K562 (cell line): Measurements from ENCODE around the gene HSD17B1. TPM values are rescaled to one million over a fixed set of nuclear protein-coding genes. Genes with fewer than 3 reads are reported as not detected.

Source experiments
- BRD4 ChIP-seq: fragments of 200-600 bp; sonication (generic); IDR thresholded peaks from 2 replicates; pipeline ENCODE4 v1.6.1; 2017; ENCODE audit warnings: inconsistent platforms
- BRD9 ChIP-seq: fragments of 450-650 bp; IDR thresholded peaks from 2 replicates; pipeline ENCODE4 v1.6.1; 2018; ENCODE audit warnings: low read depth; ENCODE audit not compliant: partially characterized antibody
- EWSR1 ChIP-seq: fragments of 450-650 bp; IDR thresholded peaks from 2 replicates; pipeline ENCODE4 v1.6.1; 2018; ENCODE audit warnings: borderline replicate concordance, mild to moderate bottlenecking, low read depth, moderate library complexity; ENCODE audit not compliant: partially characterized antibody
- KLF13 ChIP-seq: fragments of 450-650 bp; IDR thresholded peaks from 2 replicates; pipeline ENCODE4 v1.6.1; 2016; ENCODE audit warnings: missing genetic modification characterization, low read depth, mild to moderate bottlenecking, missing compliant biosample characterization, moderate library complexity, borderline replicate concordance
- MEIS2 ChIP-seq: fragments of 450-650 bp; IDR thresholded peaks from 2 replicates; pipeline ENCODE4 v1.6.1; 2014; ENCODE audit warnings: mild to moderate bottlenecking; ENCODE audit not compliant: partially characterized antibody
- MTA3 ChIP-seq: fragments of 450-650 bp; formaldehyde crosslinking; IDR thresholded peaks from 2 replicates; pipeline ENCODE4 v1.6.1; 2017; ENCODE audit warnings: mild to moderate bottlenecking, borderline replicate concordance
- MYC ChIP-seq, 2 experiments: fragments of 250-450 bp in 1 of 2; sonication (Bioruptor Pico) in 1 of 2; IDR thresholded peaks; 2 replicates each; pipeline versions ENCODE4 v1.5.1 to v1.6.1; 2012 to 2021; ENCODE audit warnings: low read depth in 2 of 2, borderline replicate concordance in 1 of 2, improper control_type of control experiment in 1 of 2, low read length in 1 of 2, mild to moderate bottlenecking in 1 of 2, moderate library complexity in 1 of 2
- NR2F6 ChIP-seq: fragments of 450-650 bp; formaldehyde crosslinking; IDR thresholded peaks from 2 replicates; pipeline ENCODE4 v1.4.0; 2020; ENCODE audit warnings: mild to moderate bottlenecking
- OTX1 ChIP-seq: fragments of 450-650 bp; formaldehyde crosslinking; IDR thresholded peaks from 2 replicates; pipeline ENCODE4 v1.4.0; 2022; ENCODE audit warnings: mild to moderate bottlenecking
- PKNOX1 ChIP-seq: fragments of 450-650 bp; IDR thresholded peaks from 2 replicates; pipeline ENCODE4 v1.6.1; 2016
- POLR2AphosphoS5 ChIP-seq: IDR thresholded peaks from 2 replicates; pipeline ENCODE4 v1.6.1; 2011; ENCODE audit warnings: mild to moderate bottlenecking, low read depth, low read length, moderate library complexity; ENCODE audit not compliant: control insufficient read depth, insufficient read depth
- RAD21 ChIP-seq, 2 experiments: fragments of 250-450 bp in 1 of 2; fragments of 450-650 bp in 1 of 2; sonication (Bioruptor Pico) in 1 of 2; formaldehyde crosslinking in 1 of 2; IDR thresholded peaks in 1 of 2; conservative IDR thresholded peaks in 1 of 2; 2 replicates each; pipeline versions ENCODE4 v1.4.0 to v1.8.0; 2020 to 2022; ENCODE audit warnings: mild to moderate bottlenecking in 2 of 2, moderate library complexity in 1 of 2
- RBM14 ChIP-seq: fragments of 200-400 bp; formaldehyde crosslinking; IDR thresholded peaks from 2 replicates; pipeline ENCODE4 v1.6.1; 2018; ENCODE audit warnings: low read depth, mild to moderate bottlenecking, low read length, moderate library complexity, borderline replicate concordance; ENCODE audit not compliant: insufficient read depth
- RBM22 ChIP-seq: fragments of 200-400 bp; formaldehyde crosslinking; IDR thresholded peaks from 2 replicates; pipeline ENCODE4 v1.6.1; 2018; ENCODE audit warnings: low read length, low read depth; ENCODE audit not compliant: poor library complexity, severe bottlenecking
- SMARCA5 ChIP-seq: fragments of 450-650 bp; IDR thresholded peaks from 2 replicates; pipeline ENCODE4 v1.6.1; 2016
- SMC3 ChIP-seq: conservative IDR thresholded peaks from 2 replicates; pipeline ENCODE4 v1.6.1; 2011; ENCODE audit warnings: low read depth, low read length, improper control_type of control experiment; ENCODE audit not compliant: insufficient read depth
- STAG1 ChIP-seq: sonication (generic); formaldehyde crosslinking; IDR thresholded peaks from 2 replicates; pipeline ENCODE4 v1.5.0; 2020; ENCODE audit warnings: missing genetic modification reagents, borderline replicate concordance
- TBL1XR1 ChIP-seq, 2 experiments: IDR thresholded peaks; 2 replicates each; pipeline ENCODE4 v1.6.1; 2012; ENCODE audit warnings: improper control_type of control experiment in 2 of 2, low read length in 2 of 2, mild to moderate bottlenecking in 1 of 2
- TCFL5 ChIP-seq: fragments of 250-450 bp; sonication (Bioruptor Pico); conservative IDR thresholded peaks from 2 replicates; pipeline ENCODE4 v1.6.1; 2021; ENCODE audit warnings: mild to moderate bottlenecking, moderate library complexity, matching md5 sums
- TEAD4 ChIP-seq, 2 experiments: sonication (generic) in 1 of 2; formaldehyde crosslinking in 1 of 2; IDR thresholded peaks; 2 replicates each; pipeline versions ENCODE4 v1.6.1 to v1.8.0; 2012 to 2022; ENCODE audit warnings: borderline replicate concordance in 1 of 2, inconsistent platforms in 1 of 2, low read length in 1 of 2, mild to moderate bottlenecking in 1 of 2, missing genetic modification reagents in 1 of 2
- ZBTB11 ChIP-seq, 3 experiments: fragments of 200-800 bp in 1 of 3; fragments of 250-450 bp in 1 of 3; fragments of 450-650 bp in 1 of 3; sonication (Bioruptor Pico) in 1 of 3; sonication (Bioruptor generic) in 1 of 3; formaldehyde crosslinking in 1 of 3; IDR thresholded peaks; 2 replicates each; pipeline versions ENCODE4 v1.6.1 to v1.8.0; 2016 to 2022; ENCODE audit warnings: mild to moderate bottlenecking in 2 of 3, missing genetic modification characterization in 2 of 3, missing compliant biosample characterization in 1 of 3, moderate library complexity in 1 of 3
- ZNF668 ChIP-seq: fragments of 250-450 bp; sonication (Bioruptor Pico); IDR thresholded peaks from 2 replicates; pipeline ENCODE4 v1.8.0; 2022; ENCODE audit warnings: mild to moderate bottlenecking, inconsistent platforms
- polyA plus RNA-seq, 8 experiments: library from polyadenylated mRNA; depleted of rRNA in 4 of 8; stranded (reverse) in 5 of 8; unstranded in 3 of 8; fragments of >200 nt; fragmentation: Nextera tagmentation in 2 of 8; fragmentation: Illumina TruSeq in 1 of 8; extraction: Ambion mirVana in 2 of 8; extraction: Trizol in 1 of 8; gene quantifications; 2 replicates each; pipeline versions ENCODE4 v1.2.1 to v1.2.3, GENCODE V29; 2011 to 2014; ENCODE audit warnings: inconsistent platforms in 1 of 8, missing spikeins in 1 of 8
- total RNA-seq, 7 experiments: library from RNA; depleted of rRNA in 6 of 7; stranded (reverse); fragments of >200 nt in 6 of 7; fragmentation: Illumina TruSeq in 2 of 7; extraction: Trizol in 2 of 7; gene quantifications; 2 replicates each; pipeline versions ENCODE4 v1.2.1 to v1.2.3, GENCODE V29; 2011 to 2021; ENCODE audit warnings: low replicate concordance in 1 of 7

HSD17B1 gene
- total and polyA plus RNA-seq, 9 of the 15 experiments (the other 6 are each of a cell fraction or from before 2014, with no cell fraction given) = 0.55 to 21.1 (median 3.6) TPM

GRCh38 chr17:42578282-42578869, 25.7 kb downstream of the HSD17B1 start (continued):
- TF ChIP-seq POLR2AphosphoS5 (peak; percentile 51; the same call in 1 of the 2 replicates), RBM22 (peak; percentile 60), EWSR1 (no peak), SMC3 (peak; percentile 89), OTX1 (CRISPR knock-in tag) (no peak), PKNOX1 (no peak), SMARCA5 (0 out of 2 replicates have a peak, but pooled peaks have one; percentile 10), MYC (IDR thresholded peaks at IDR 0.05; ENCODE audit: low read depth, low read length) (peak; percentile 53), MYC (CRISPR knock-in tag; IDR thresholded peaks at IDR 0.05; ENCODE audit: borderline replicate concordance, low read depth) (no peak), ZNF668 (no peak), KLF13 (tag) (0 out of 2 replicates have a peak, but pooled peaks have one; percentile 15), TBL1XR1 (IDR thresholded peaks at IDR 0.05; ENCODE audit: low read length in 2 of 2) (peak; percentile 11 to 65; a peak in 3 of 4 replicates), BRD9 (no peak), BRD4 (0 out of 2 replicates have a peak, but pooled peaks have one; percentile 21), TEAD4 (IDR thresholded peaks at IDR 0.05; ENCODE audit: low read length) (peak; percentile 38; the same call in 1 of the 2 replicates), TEAD4 (CRISPR knock-in tag; IDR thresholded peaks at IDR 0.05; ENCODE audit: borderline replicate concordance) (no peak), MTA3 (no peak), ZBTB11 (CRISPR knock-in tag; IDR thresholded peaks at IDR 0.05) (peak in 1 of 3 experiments; percentile 3; a peak in 1 of 6 replicates), MEIS2 (peak; percentile 7), NR2F6 (CRISPR knock-in tag) (no peak), TCFL5 (CRISPR knock-in tag) (no peak), RBM14 (no peak), RAD21 (CRISPR knock-in tag; conservative IDR thresholded peaks at IDR 0.05 in 1 of 2, IDR thresholded peaks at IDR 0.05 in 1 of 2) (peak; percentile 58 to 80), STAG1 (CRISPR knock-in tag) (peak; percentile 49; the same call in 1 of the 2 replicates)
